ENCODE data around the gene CHST13. TPM values are rescaled to one million over a fixed set of nuclear protein-coding genes. Genes with fewer than 3 reads are reported as not detected.

CHST13 gene
- 1.1 TPM in 1 of 2 replicates, not detected in the other for total RNA-seq

DNA sequence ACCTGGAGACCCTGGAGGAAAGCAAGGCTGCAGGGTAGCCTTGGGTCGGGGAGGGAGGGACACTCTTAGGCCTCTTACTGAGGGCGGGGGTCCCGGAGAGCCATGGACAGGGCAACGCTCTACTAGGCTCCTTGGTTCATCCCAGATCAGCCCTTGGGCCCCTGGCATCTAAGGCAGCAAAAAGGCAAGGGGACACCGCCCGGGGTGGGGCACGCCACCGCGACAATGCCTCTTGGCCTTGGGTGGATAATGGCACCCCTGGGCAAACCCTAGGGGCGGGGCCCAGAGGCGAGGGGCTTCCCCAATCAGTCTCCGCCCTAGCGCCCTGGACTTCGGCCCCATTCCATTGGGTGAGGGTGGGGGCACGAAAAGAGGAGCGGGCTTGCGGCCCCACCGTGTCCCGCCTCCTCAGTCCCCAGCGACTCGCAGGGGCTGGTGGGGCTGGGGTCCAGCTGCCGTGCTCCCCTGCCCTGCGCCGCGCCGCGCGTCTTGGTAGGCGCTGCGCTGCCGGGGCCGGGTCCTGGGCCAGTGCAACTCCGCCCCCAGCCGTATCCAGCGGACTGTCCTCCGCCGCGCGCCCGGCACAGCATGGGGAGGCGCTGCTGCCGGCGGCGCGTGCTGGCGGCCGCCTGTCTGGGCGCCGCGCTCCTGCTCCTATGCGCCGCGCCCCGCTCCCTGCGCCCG lies at the start of gene CHST13:
Gene CHST13 (plus strand): TSS at position 411 of the 684 bp plus-strand sequence. CDS start 178 bp downstream, at position 589.
- Histone ChIP-seq H3K27me3 (ENCODE audit: control insufficient read depth, insufficient read depth, low read length) (peaks cover 36% of the 10 kb centered on the region), H3K36me3 (ENCODE audit: control insufficient read depth, insufficient read depth, low read length) (no peaks in the 10 kb centered on the region), H3K4me3 (ENCODE audit: low read depth, low read length) (peak within 1 kb of the TSS; percentile 15)
- DNase-seq (ENCODE audit: low read depth), result no peak
- TF ChIP-seq, protein P1, sequence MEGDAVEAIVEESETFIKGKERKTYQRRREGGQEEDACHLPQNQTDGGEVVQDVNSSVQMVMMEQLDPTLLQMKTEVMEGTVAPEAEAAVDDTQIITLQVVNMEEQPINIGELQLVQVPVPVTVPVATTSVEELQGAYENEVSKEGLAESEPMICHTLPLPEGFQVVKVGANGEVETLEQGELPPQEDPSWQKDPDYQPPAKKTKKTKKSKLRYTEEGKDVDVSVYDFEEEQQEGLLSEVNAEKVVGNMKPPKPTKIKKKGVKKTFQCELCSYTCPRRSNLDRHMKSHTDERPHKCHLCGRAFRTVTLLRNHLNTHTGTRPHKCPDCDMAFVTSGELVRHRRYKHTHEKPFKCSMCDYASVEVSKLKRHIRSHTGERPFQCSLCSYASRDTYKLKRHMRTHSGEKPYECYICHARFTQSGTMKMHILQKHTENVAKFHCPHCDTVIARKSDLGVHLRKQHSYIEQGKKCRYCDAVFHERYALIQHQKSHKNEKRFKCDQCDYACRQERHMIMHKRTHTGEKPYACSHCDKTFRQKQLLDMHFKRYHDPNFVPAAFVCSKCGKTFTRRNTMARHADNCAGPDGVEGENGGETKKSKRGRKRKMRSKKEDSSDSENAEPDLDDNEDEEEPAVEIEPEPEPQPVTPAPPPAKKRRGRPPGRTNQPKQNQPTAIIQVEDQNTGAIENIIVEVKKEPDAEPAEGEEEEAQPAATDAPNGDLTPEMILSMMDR (IDR thresholded peaks at IDR 0.05; ENCODE audit: insufficient read depth, low read length, poor library complexity, severe bottlenecking), result no peak

DNA sequence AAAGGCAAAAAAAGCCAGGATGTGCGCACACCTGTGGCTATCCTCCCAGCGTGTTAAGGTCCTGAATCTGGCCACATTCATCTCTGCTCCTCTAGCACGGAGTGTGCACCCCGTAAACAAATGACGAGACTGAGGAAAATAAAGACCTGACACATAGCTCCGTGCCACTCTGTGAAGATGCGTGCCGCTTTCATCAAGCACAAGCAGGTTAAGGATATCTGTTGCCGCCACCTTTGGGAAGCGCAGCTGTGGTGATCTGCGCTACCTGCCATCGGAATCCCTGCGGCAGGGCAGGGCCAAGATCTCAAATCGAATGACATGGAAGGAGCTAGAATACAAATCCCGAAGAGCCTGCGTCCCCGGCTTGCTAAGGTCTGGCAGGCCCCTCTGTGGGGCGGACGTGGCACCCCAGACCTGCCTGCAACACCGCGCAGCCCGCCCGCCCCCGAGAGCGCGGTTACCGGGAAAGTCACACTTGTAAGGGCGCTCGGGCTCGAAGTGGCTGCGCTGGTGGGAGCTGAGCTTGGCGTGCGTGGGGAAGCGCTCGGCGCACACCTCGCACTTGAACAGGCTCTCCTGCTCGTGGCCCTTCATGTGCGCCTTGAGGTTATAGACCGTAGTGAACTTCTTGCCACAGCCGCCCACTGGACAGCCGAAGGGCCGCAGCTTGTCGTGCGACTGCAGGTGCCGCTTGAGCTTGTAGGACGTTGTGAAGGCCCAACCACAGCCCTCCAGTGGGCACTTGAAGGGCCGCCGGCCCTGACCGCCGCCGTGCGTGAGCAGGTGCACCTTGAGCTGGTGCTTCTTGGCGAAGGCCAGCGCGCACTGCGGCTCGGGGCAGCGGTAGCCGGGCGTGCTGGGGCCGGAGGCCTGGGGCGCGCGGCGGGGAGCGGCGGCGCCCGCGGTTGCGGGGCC lies 49.2 kb upstream of the CHST13 start:
- peak overlapping the region; percentile 68 for H3K4me3 ChIP-seq (ENCODE audit: low read depth, low read length)
- H3K27me3 ChIP-seq (ENCODE audit: control insufficient read depth, insufficient read depth, low read length), result no peaks in the 10 kb centered on the region
- TF ChIP-seq, protein P1 (IDR thresholded peaks at IDR 0.05; ENCODE audit: insufficient read depth, low read length, poor library complexity, severe bottlenecking), result no peak
- DNase-seq (ENCODE audit: low read depth), result no peak
- peaks cover 3% of the 10 kb centered on the region for H3K36me3 ChIP-seq (ENCODE audit: control insufficient read depth, insufficient read depth, low read length)

DNA sequence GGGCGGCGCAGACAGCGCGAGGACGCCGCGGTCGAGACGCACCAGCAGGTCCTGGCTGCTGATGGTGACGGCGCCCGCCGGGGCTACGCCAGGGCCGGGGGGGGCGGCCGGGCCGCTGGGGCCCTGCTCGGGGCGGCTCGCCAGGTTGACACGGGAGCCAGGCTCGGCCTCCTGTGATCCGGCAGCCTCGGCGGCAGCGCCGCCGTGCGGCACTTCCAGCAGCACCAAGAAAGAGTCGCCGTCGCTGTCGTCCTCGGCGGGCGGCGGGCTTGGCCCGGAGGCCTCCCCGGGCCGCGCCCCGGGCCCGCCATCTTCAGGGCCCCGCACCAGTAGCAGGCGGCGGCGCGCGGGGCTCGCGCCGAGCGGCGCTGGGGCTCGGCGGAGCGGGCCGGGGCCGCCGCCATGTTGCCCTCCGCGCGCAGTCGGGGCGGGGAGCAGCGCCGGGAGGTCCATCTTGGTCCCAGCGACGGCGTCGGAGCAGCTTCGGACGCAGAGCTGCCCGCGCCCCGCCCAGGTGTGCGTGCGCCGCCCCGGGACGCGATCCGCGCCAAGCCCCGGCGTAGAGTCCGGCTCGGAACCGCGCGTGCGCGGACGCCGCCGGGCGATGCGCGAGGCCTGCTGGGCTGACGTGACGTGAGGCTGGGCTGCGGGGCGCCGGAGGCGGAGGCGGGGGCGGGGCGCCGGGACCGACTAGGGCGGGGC lies 48.4 kb upstream of the CHST13 start, which contains the start of gene ZXDC:
Gene ZXDC (minus strand): TSS at position 479 of the 702 bp plus-strand sequence. CDS start 26 bp downstream, at position 453.
- no peaks in the 10 kb centered on the region for H3K36me3 ChIP-seq (ENCODE audit: control insufficient read depth, insufficient read depth, low read length)
- TF ChIP-seq, protein P1 (IDR thresholded peaks at IDR 0.05; ENCODE audit: insufficient read depth, low read length, poor library complexity, severe bottlenecking), result no peak
- no peaks in the 10 kb centered on the region for H3K27me3 ChIP-seq (ENCODE audit: control insufficient read depth, insufficient read depth, low read length)
- peak within 1 kb of the TSS; percentile 68 for H3K4me3 ChIP-seq (ENCODE audit: low read depth, low read length)
- DNase-seq (ENCODE audit: low read depth), result peak; percentile 67

DNA sequence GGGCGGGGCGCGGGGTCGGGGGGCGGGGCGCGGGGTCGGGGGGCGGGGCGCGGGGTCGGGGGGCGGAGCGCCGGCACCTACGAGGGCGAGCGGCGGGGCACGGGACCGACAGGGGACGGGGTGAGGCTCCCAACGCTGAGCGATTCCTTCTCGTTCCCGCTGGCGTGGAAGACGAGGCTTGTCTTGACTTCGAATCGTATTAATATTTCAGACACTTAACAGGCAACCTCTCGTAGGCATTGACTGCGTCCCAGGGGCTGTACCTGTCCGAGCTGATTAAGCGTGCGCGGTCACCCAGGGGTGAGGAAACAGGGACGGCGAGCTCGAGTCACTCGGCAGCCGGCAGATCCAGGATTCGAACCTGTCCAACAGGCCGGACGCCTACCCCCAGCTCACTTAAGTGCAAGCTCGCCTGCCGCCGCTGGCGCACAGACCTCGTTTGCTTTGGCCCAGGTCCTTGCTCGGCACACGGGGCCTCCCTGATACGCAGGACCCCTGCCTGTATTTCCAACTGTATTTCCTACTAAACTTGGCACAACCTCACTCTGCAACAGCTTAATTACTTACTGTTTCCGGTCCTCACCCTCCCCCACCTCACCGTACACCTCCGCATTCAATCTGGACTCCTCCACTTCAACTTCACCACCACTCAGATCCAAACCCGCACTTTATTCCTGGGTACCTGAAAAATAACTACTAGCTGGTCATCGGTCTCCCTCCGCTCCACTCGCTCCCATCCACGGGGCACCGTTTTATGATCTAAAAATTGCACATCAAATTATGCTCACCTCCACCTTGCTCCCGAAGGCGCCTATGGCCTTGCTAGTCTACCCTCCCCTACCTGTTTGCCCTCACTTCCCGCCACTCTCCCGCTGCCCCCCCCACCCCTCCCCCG lies 47.5 kb upstream of the CHST13 start:
- Histone ChIP-seq H3K27me3 (ENCODE audit: control insufficient read depth, insufficient read depth, low read length) (no peaks in the 10 kb centered on the region), H3K36me3 (ENCODE audit: control insufficient read depth, insufficient read depth, low read length) (no peaks in the 10 kb centered on the region), H3K4me3 (ENCODE audit: low read depth, low read length) (peak overlapping the region; percentile 67)
- TF ChIP-seq, protein P1 (IDR thresholded peaks at IDR 0.05; ENCODE audit: insufficient read depth, low read length, poor library complexity, severe bottlenecking), result no peak
- DNase-seq (ENCODE audit: low read depth), result no peak

GRCh38 chr3:126477061-126477380 lies 46.9 kb upstream of the CHST13 start:
- TF ChIP-seq, protein P1 (IDR thresholded peaks at IDR 0.05; ENCODE audit: insufficient read depth, low read length, poor library complexity, severe bottlenecking), result no peak
- Histone ChIP-seq H3K27me3 (ENCODE audit: control insufficient read depth, insufficient read depth, low read length) (no peaks in the 10 kb centered on the region), H3K36me3 (ENCODE audit: control insufficient read depth, insufficient read depth, low read length) (no peaks in the 10 kb centered on the region), H3K4me3 (ENCODE audit: low read depth, low read length) (no peak overlapping the region)
- DNase-seq (ENCODE audit: low read depth), result no peak

Data from kidney epithelial cell (primary cell).